ENCODE results near the gene PDXK.

GRCh38 chr21:43750339-43751033, 31.6 kb downstream of the PDXK start:
- no peak for TF ChIP-seq CTCF (conservative IDR thresholded peaks at IDR 0.05; ENCODE audit: low read depth, low read length)
- no peak for TF ChIP-seq EZH2 (IDR thresholded peaks at IDR 0.05; ENCODE audit: borderline replicate concordance, low read depth, low read length, poor library complexity, severe bottlenecking)

All from A673 (cell line).